Measurements from ENCODE around the gene PPFIBP2.

The PPFIBP2 gene

GRCh38 chr11:7573558-7574296, 59.9 kb downstream of the PPFIBP2 start:
- CTCF ChIA-PET: interaction anchor here (0.6 to 1.9 kb wide), 5 partner anchors 10 to 121 kb away, joined by 3 to 8 read pairs (median 4); no protein-coding TSS in a partner anchor
- DNase-seq (ENCODE audit: extremely low spot score): no peak
- TF ChIP-seq CTCF (IDR thresholded peaks at IDR 0.05; ENCODE audit: control extremely low read depth, extremely low read depth, low read depth, missing control alignments): no peak
- POLR2A ChIA-PET: no interaction called here

GRCh38 chr11:7574491-7575130, 60.8 kb downstream of the PPFIBP2 start:
- ChIA-PET CTCF (interaction anchor here (0.6 to 2.4 kb wide), 7 partner anchors 9 to 93 kb away, joined by 3 to 8 read pairs (median 4); no protein-coding TSS in a partner anchor), POLR2A (no interaction called here)
- TF ChIP-seq CTCF (IDR thresholded peaks at IDR 0.05; ENCODE audit: control extremely low read depth, extremely low read depth, low read depth, missing control alignments): no peak
- no peak for DNase-seq (ENCODE audit: extremely low spot score)

- DNase-seq (ENCODE audit: extremely low spot score): no peak
- no peak for TF ChIP-seq CTCF (IDR thresholded peaks at IDR 0.05; ENCODE audit: control extremely low read depth, extremely low read depth, low read depth, missing control alignments)
- POLR2A ChIA-PET: interaction anchor here (0.6 kb wide), 1 partner anchor 106 kb away, joined by 6 read pairs; no protein-coding TSS in a partner anchor
These were observed 62.3 kb downstream of the PPFIBP2 start for GRCh38 chr11:7575841-7576725.

GRCh38 chr11:7576726-7577290, 63.0 kb downstream of the PPFIBP2 start:
- ChIA-PET POLR2A (no interaction called here), CTCF (interaction anchor here (0.9 to 2.4 kb wide), 10 partner anchors 8 to 111 kb away, joined by 3 to 8 read pairs (median 4); no protein-coding TSS in a partner anchor)
- TF ChIP-seq CTCF (IDR thresholded peaks at IDR 0.05; ENCODE audit: control extremely low read depth, extremely low read depth, low read depth, missing control alignments): no peak
- no peak for DNase-seq (ENCODE audit: extremely low spot score)

More at GRCh38 chr11:7575841-7576725, 62.3 kb downstream of the PPFIBP2 start:
- CTCF ChIA-PET: interaction anchor here (0.9 to 2.4 kb wide), 12 partner anchors 9 to 112 kb away, joined by 3 to 8 read pairs (median 4); no protein-coding TSS in a partner anchor

- ChIA-PET POLR2A (no interaction called here), CTCF (interaction anchor here (1.0 to 2.4 kb wide), 7 partner anchors 8 to 88 kb away, joined by 3 to 8 read pairs (median 5); no protein-coding TSS in a partner anchor)
- no peak for TF ChIP-seq CTCF (IDR thresholded peaks at IDR 0.05; ENCODE audit: control extremely low read depth, extremely low read depth, low read depth, missing control alignments)
- DNase-seq (ENCODE audit: extremely low spot score): no peak
These were observed 63.7 kb downstream of the PPFIBP2 start for GRCh38 chr11:7577291-7578190.
